Activated gamma-delta T cell (primary cell): ENCODE measurements around the gene ATAD2B.
"Not testable (repeated sequence)": the region's sequence is repeated elsewhere in the genome, so short reads cannot be mapped to it uniquely, and the experiment has no call there.

Experiments
- DNase-seq: peaks from one replicate; lab custom pipeline; 2025; lab: John Stamatoyannopoulos, UW
- total RNA-seq, 2 donors: gene quantifications; one replicate each; lab custom pipeline; 2026; lab: John Stamatoyannopoulos, UW

The ATAD2B gene
- total RNA-seq, result 131 to 132 reads per million in 2 donors

GRCh38 chr2:23926750-23927571, at the start of gene ATAD2B:
ATAD2B (minus strand) TSS chr2:23927123; CDS start chr2:23926770, 353 bp downstream.
- peak; percentile 91 for DNase-seq

DNA sequence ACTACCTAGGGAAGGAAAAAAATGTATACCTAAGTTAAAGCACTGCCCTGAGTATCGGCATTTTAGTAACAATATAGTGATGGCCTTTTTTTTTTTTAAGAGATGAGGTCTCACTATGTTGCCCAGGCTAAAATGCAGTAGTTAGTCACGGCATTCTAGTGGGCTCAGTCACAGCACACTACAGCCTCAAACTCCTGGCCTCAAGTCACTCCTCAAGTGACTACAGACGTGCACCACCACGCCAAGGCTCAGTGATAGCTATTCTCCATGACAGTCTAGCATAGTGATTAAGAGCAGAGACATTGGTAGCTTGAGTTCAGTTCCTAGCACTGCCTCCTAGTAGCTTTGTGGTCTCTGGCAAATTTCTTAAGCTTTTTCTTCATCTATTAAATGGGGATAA, 40.9 kb upstream of the ATAD2B start:
- no peak for DNase-seq

DNA sequence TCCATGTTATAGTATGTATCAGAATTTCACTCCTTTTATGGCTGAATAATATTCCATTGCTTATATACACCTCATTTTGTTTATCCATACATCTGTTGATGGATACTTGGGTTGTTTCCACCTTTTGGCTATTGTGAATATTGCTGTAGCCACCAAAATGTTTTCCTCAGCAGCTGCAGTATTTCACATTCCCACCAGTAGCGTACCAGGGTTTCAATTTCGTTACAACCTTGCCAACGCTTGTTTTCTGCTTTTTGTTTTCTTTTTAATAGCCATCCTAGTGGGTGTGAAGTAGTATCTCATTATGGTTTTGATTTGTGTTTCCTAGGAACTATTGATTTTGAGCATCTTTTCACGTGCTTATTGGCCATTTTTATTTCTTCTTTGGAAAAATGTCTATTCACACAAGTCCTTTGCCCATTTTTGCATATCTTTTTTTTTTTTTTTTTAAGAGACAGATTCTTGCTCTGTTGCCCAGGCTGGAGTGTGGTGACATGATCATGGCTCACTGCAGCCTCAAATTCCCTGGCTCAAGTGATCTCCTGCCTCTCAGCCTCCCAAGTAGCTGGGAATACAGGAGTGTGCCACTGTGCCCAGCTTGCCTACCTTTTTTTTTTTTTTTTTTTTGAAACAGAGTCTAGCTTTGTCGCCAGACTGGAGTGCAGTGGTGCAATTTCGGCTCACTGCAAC, 27.5 kb upstream of the ATAD2B start:
- DNase-seq, result no peak

- no peak for DNase-seq
These were observed 26.7 kb upstream of the ATAD2B start for GRCh38 chr2:23953625-23954024.

GRCh38 chr2:23952558-23952957, 25.6 kb upstream of the ATAD2B start:
- not testable (repeated sequence) for DNase-seq

- no peak for DNase-seq
These were observed 20.4 kb upstream of the ATAD2B start for GRCh38 chr2:23947350-23947749.

- no peak for DNase-seq
These were observed 18.1 kb upstream of the ATAD2B start for GRCh38 chr2:23944976-23945375.

DNA sequence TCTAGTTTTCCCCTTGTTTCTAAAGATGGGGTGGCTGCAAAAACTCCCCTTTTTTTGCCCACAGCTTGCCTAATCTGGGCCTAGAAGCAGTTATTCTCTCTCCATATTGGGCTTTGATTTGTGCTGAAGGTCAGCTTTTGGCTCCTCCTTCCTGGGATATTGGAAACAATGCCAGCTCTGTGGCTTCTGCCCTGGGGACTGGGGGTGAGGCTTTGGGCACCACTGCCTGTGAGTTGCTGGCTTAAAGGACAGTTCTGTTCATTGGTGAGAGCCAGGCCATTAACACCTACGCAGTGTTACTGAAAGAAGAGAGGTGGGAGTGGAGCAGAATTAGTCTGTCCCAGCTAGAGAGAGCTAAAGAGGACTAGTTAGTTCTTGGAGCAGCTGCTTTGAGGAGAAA, 17.6 kb upstream of the ATAD2B start:
- no peak for DNase-seq

DNA sequence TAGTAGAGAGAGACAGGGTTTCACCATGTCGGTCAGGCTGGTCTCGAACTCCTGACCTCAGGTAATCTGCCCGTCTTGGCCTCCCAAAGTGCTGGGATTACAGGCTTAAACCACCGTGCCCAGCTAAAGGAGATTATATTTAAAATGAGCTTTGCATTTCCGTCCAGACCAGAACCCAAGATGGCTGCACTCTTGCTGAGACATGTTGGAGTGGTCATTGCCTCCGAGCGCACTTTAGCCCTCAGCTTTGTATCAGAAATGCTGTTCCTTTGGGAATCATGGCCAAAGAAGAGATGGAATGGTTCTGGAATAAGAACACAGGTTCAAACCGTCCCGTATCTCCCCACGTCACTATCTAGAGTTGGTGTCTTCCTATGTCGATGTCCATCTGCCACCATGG, 16.7 kb upstream of the ATAD2B start:
- DNase-seq, result no peak

DNA sequence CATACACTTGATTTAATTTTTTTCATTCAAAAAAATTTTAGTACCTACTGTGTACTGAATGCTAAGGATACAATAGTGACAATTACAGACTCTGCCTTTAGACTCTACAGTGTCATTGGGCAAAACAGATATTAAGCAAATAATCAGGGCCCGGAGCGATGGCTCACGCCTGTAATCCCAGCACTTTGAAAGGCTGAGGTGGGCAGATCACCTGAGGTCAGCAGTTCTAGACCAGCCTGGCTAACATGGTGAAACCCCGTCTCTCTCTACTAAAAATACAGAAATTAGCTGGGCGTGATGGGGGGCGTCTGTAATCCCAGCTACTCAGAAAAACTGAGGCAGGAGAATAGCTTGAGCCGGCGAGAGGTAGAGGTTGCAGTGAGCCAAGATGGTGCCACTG, 14.7 kb upstream of the ATAD2B start:
- no peak for DNase-seq

GRCh38 chr2:23940718-23941620, 14.0 kb upstream of the ATAD2B start:
- DNase-seq, result no peak

- peak; percentile 65 for DNase-seq
These were observed 13.2 kb upstream of the ATAD2B start, which contains the start of gene UBXN2A for GRCh38 chr2:23939987-23940717. UBXN2A (plus strand) TSS chr2:23940463; CDS start chr2:23958315, 17,852 bp downstream.

DNA sequence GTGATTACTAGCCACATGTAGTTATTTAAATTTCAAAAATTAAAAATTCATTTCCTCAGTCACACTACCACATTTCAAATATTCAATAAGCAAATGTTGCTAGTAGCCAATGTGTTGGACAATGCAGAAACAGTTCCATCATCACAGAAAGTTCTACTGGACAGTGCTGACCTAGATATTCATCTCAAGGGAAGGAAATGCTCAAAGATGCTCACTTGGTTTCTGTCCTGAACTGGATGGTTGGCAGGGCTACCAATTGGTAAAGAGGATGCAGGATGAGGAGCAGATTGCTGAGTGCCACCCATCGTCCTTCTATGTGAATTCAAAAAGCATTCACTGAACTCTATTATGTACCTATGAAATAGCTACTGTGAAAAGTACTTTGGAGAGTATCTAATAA, 7.3 kb upstream of the ATAD2B start:
- DNase-seq, result no peak

- DNase-seq, result peak; percentile 34
These were observed 603 bp downstream of the ATAD2B start for GRCh38 chr2:23926290-23926749.

DNA sequence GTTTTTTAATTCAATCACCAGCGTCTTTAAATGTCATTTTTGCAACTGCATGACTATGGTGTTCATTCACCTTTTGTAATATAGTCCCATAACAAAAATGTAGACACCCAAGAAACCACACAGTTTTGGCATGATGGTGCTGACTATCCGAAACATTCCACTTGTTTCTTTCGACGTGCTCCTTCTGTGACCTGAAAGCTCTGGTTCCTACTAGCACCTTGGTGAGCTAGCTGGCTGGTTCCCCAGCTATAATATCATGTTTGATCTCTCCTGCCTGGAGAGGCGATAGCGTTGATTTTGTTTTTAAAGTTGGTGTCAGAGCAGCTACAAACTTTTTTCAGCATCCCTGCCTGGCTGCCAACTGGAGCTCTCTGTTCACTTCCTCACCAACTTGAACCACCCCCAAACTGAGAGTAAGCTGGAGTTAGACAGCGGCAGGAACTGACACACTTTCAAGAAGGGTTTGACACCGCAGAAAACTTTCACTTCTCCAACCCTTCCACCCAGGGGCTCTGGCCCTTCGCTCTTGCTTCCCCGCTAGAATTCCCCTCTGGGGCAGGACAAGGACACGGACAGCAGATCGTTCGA, 1.1 kb downstream of the ATAD2B start:
- DNase-seq, result no peak

- DNase-seq, result no peak
These were observed 2.1 kb downstream of the ATAD2B start for GRCh38 chr2:23924589-23925359.

GRCh38 chr2:23918837-23919489, 8.0 kb downstream of the ATAD2B start:
- DNase-seq, result no peak

- DNase-seq, result no peak
These were observed 10.1 kb downstream of the ATAD2B start for GRCh38 chr2:23916727-23917405.

DNA sequence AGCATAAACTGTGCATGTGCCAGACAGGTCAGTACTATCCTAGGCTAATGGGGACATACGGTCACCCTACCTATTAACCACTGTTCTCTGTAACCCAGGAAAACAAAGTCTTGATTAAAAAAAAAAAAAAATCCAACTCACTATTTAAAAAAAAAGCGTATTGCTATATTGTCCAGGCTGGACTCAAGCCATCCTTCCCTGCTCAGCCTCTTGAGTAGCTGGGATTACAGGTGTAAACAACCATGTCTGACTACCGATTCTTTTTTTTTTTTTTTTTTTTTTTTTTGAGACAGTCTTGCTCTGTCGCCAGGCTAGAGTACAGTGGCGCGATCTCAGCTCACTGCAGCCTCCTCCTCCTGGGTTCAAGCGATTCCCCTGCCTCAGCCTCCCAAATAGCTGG, 11.6 kb downstream of the ATAD2B start:
- no peak for DNase-seq
